K562 (cell line): Measurements from ENCODE around the gene MAPK4. TPM values are rescaled to one million over a fixed set of nuclear protein-coding genes. Genes with fewer than 3 reads are reported as not detected.

Experiments used
- ATAC-seq: fragments of 200-7000 bp; cut with Tn5 transposase; 3 replicates; pipeline ENCODE4 v1.9.1; 2020; ENCODE audit warnings: moderate library complexity
- BruUV-seq: library from RNA; stranded (reverse); fragments of 400-500 nt; replicated peaks from 2 replicates; lab custom pipeline; 2021; lab: Mats Ljungman, UMichigan
- CTCF ChIA-PET: fragments of 300-600 bp; formaldehyde crosslinking; extraction: SDS; loops from one replicate; lab custom pipeline; 2021; ENCODE audit warnings: low intra/inter-chr PET ratio; lab: Yijun Ruan, JAX
- POLR2A ChIA-PET: fragments of 300-600, 350-650 bp; sonication (Branson Sonifier 250); formaldehyde crosslinking; extraction: SDS; loops from one replicate; lab custom pipeline; 2021; ENCODE audit warnings: antibody characterized with exemption, inconsistent platforms; lab: Yijun Ruan, JAX
- DNase-seq, 4 experiments: peaks; one replicate each; pipeline versions ENCODE4 v3.0.0 to v3.0.0-alpha.2; 2011 to 2018; ENCODE audit warnings: low spot score in 3 of 4, mixed read lengths in 3 of 4; ENCODE audit errors: extremely low read depth in 1 of 4
- FAIRE-seq: peaks from 2 replicates; lab custom pipeline; 2011; peaks lifted over from hg19 to GRCh38; lab: Jason Lieb, UNC
- H2AFZ ChIP-seq: 2 replicates; pipeline ENCODE4 v1.6.0; 2011; ENCODE audit warnings: low read depth, low read length, control low read depth, inconsistent platforms
- H3K27ac ChIP-seq: fragments of 200-600 bp; 3 replicates; pipeline ENCODE4 v1.8.0; 2011; ENCODE audit warnings: low read depth, mild to moderate bottlenecking, control low read depth, inconsistent platforms, low read length, moderate library complexity, mixed read lengths; ENCODE audit errors: extremely low read depth
- H3K27me3 ChIP-seq, 2 experiments: fragments of 300-600 bp in 1 of 2; 2 replicates in 1 of 2; 3 replicates in 1 of 2; pipeline versions ENCODE4 v1.6.0 to v1.8.0; 2011; ENCODE audit warnings: inconsistent platforms in 2 of 2, low read length in 2 of 2, mild to moderate bottlenecking in 1 of 2, mixed read lengths in 1 of 2, moderate library complexity in 1 of 2; ENCODE audit not compliant: control insufficient read depth in 2 of 2, insufficient read depth in 2 of 2
- H3K36me3 ChIP-seq: fragments of 300-600 bp; 3 replicates; pipeline ENCODE4 v1.8.0; 2011; ENCODE audit warnings: mild to moderate bottlenecking, low read length, inconsistent platforms; ENCODE audit not compliant: control insufficient read depth, insufficient read depth
- H3K4me1 ChIP-seq, 2 experiments: fragments of 200-600 bp in 1 of 2; replicated peaks in 1 of 2; 2 replicates in 1 of 2; 3 replicates in 1 of 2; pipeline versions ENCODE4 v1.5.1 to v1.8.0; 2011; ENCODE audit warnings: inconsistent platforms in 2 of 2, low read length in 2 of 2, mild to moderate bottlenecking in 1 of 2, mixed read lengths in 1 of 2, moderate library complexity in 1 of 2; ENCODE audit not compliant: control insufficient read depth in 2 of 2, insufficient read depth in 2 of 2
- H3K4me2 ChIP-seq: 2 replicates; pipeline ENCODE4 v1.6.1; 2011; ENCODE audit warnings: low read length, control low read depth, inconsistent platforms, mixed read lengths; ENCODE audit not compliant: insufficient read depth
- H3K4me3 ChIP-seq: fragments of 200-600 bp; sonication (generic), shearing (Covaris generic); 2 replicates; pipeline ENCODE4 v1.5.1; 2016; ENCODE audit warnings: control low read depth, inconsistent platforms
- H3K79me2 ChIP-seq: fragments of 200-600 bp; 3 replicates; pipeline ENCODE4 v1.8.0; 2011; ENCODE audit warnings: low read length, inconsistent platforms; ENCODE audit not compliant: control insufficient read depth, insufficient read depth
- H3K9ac ChIP-seq, 2 experiments: 2 replicates each; pipeline versions ENCODE4 v1.6.0 to v1.6.1; 2011; ENCODE audit warnings: low read depth in 2 of 2, low read length in 2 of 2, control low read depth in 1 of 2, inconsistent platforms in 1 of 2, mild to moderate bottlenecking in 1 of 2, mixed read lengths in 1 of 2; ENCODE audit not compliant: insufficient read depth in 1 of 2
- H3K9me1 ChIP-seq: one replicate; pipeline ENCODE4 v1.6.0; 2011; ENCODE audit warnings: inconsistent platforms, mild to moderate bottlenecking, low read length, moderate library complexity; ENCODE audit not compliant: control insufficient read depth, insufficient read depth
- H3K9me3 ChIP-seq: replicated peaks from 2 replicates; pipeline ENCODE4 v1.5.1; 2011; ENCODE audit warnings: low read depth, low read length, inconsistent platforms; ENCODE audit not compliant: control insufficient read depth, insufficient read depth
- H4K20me1 ChIP-seq: replicated peaks from 2 replicates; pipeline ENCODE4 v1.6.1; 2011; ENCODE audit warnings: low read length, inconsistent platforms, mixed read lengths; ENCODE audit not compliant: control insufficient read depth, insufficient read depth
- ARID2 ChIP-seq: fragments of 450-650 bp; IDR thresholded peaks from 2 replicates; pipeline ENCODE4 v1.6.1; 2017; ENCODE audit warnings: antibody characterized with exemption, mild to moderate bottlenecking
- BMI1 ChIP-seq: fragments of 150-350 bp; IDR thresholded peaks from 2 replicates; pipeline ENCODE4 v1.6.1; 2014; ENCODE audit warnings: low read length
- DLX4 ChIP-seq: fragments of 250-450 bp; sonication (Bioruptor Pico); IDR thresholded peaks from 2 replicates; pipeline ENCODE4 v1.6.1; 2021; ENCODE audit warnings: mild to moderate bottlenecking
- GTF3C2 ChIP-seq: IDR thresholded peaks from 3 replicates; pipeline ENCODE4 v1.6.1; 2011; ENCODE audit warnings: borderline replicate concordance, mild to moderate bottlenecking, moderate library complexity; ENCODE audit not compliant: insufficient read length; ENCODE audit errors: extremely low read depth
- MITF ChIP-seq: IDR thresholded peaks from 2 replicates; pipeline ENCODE4 v1.6.1; 2014; ENCODE audit warnings: antibody characterized with exemption
- RBM25 ChIP-seq: fragments of 200-400 bp; formaldehyde crosslinking; IDR thresholded peaks from 2 replicates; pipeline ENCODE4 v1.6.1; 2018; ENCODE audit warnings: low read length, low read depth, moderate library complexity; ENCODE audit not compliant: severe bottlenecking
- SMARCE1 ChIP-seq: fragments of 450-650 bp; IDR thresholded peaks from 2 replicates; pipeline ENCODE4 v1.7.1; 2016; ENCODE audit warnings: mild to moderate bottlenecking
- SNRNP70 ChIP-seq: fragments of 200-400 bp; formaldehyde crosslinking; optimal IDR thresholded peaks from 2 replicates; pipeline ENCODE3; 2017; ENCODE audit warnings: low read depth, low read length
- SREBF2 ChIP-seq: sonication (generic); formaldehyde crosslinking; IDR thresholded peaks from 2 replicates; pipeline ENCODE4 v1.4.0; 2020; ENCODE audit warnings: mild to moderate bottlenecking, missing genetic modification reagents
- TRIM24 ChIP-seq, 2 experiments: fragments of 450-650 bp; IDR thresholded peaks; 2 replicates each; pipeline ENCODE4 v1.6.1; 2016
- ZNF354B ChIP-seq: fragments of 250-450 bp; sonication (Bioruptor Pico); IDR thresholded peaks from 2 replicates; pipeline ENCODE4 v1.4.0; 2020
- ZNF583 ChIP-seq: fragments of 250-450 bp; sonication (Bioruptor Pico); IDR thresholded peaks from 2 replicates; pipeline ENCODE4 v1.4.0; 2020
- WGBS: fragments of 100-300 bp; shearing (Covaris generic); methylation state at CpG from one replicate; pipeline ENCODE4 v1.1.6; 2016; ENCODE audit warnings: low coverage, mixed read lengths; ENCODE audit not compliant: insufficient coverage; ENCODE audit errors: missing lambda C conversion rate; 5-methylcytosine and 5-hydroxymethylcytosine counted together
- in situ Hi-C: fragments of 300-500 bp; cut with MboI; formaldehyde crosslinking; loops from 4 replicates; pipeline ENCODE4 v1.15.0; 2018; ENCODE audit warnings: inconsistent platforms, mixed read lengths
- intact Hi-C: fragments of 100-400 bp; cut with micrococcal nuclease; formaldehyde crosslinking; loops from 2 replicates; pipeline ENCODE4 v1.14.2; 2022
- polyA plus RNA-seq, 8 experiments: library from polyadenylated mRNA; depleted of rRNA in 4 of 8; stranded (reverse) in 5 of 8; unstranded in 3 of 8; fragments of >200 nt; fragmentation: Nextera tagmentation in 2 of 8; fragmentation: Illumina TruSeq in 1 of 8; extraction: Ambion mirVana in 2 of 8; extraction: Trizol in 1 of 8; gene quantifications; 2 replicates each; pipeline versions ENCODE4 v1.2.1 to v1.2.3, GENCODE V29; 2011 to 2014; ENCODE audit warnings: inconsistent platforms in 1 of 8, missing spikeins in 1 of 8
- total RNA-seq, 7 experiments: library from RNA; depleted of rRNA in 6 of 7; stranded (reverse); fragments of >200 nt in 6 of 7; fragmentation: Illumina TruSeq in 2 of 7; extraction: Trizol in 2 of 7; gene quantifications; 2 replicates each; pipeline versions ENCODE4 v1.2.1 to v1.2.3, GENCODE V29; 2011 to 2021; ENCODE audit warnings: low replicate concordance in 1 of 7
- TF ChIP-seq, protein P1 (sequence below): fragments of 450-650 bp; IDR thresholded peaks from 2 replicates; pipeline ENCODE4 v1.6.1; 2018; ENCODE audit warnings: mild to moderate bottlenecking, low read depth; ENCODE audit not compliant: partially characterized antibody
- TF ChIP-seq, protein P2 (sequence below): fragments of 450-650 bp; formaldehyde crosslinking; IDR thresholded peaks from 2 replicates; pipeline ENCODE4 v1.4.0; 2022; ENCODE audit warnings: missing genetic modification characterization

The MAPK4 gene
- total and polyA plus RNA-seq, 9 of the 15 experiments (the other 6 are each of a cell fraction or from before 2014, with no cell fraction given): not detected

- CTCF ChIA-PET: no interaction called here
- Histone ChIP-seq H3K4me2 (no peak overlapping the region), H4K20me1 (no peaks in the 10 kb centered on the region), H3K4me3 (no peak overlapping the region), H3K36me3 (no peaks in the 10 kb centered on the region), H2AFZ (no peak overlapping the region), H3K27ac (no peak overlapping the region)
- no peak for DNase-seq
- intact Hi-C loops: no loop called here
- BruUV-seq: no TSS peak
- no peak for TF ChIP-seq SREBF2
- no peak for TF ChIP-seq SNRNP70
- TF ChIP-seq ARID2: no peak
- TF ChIP-seq BMI1: no peak
- no peak for TF ChIP-seq MITF
- TF ChIP-seq ZNF583 (CRISPR knock-in tag): no peak
- TF ChIP-seq RBM25: no peak
- TF ChIP-seq GTF3C2: no peak
- no peak for TF ChIP-seq SMARCE1
- TF ChIP-seq DLX4 (CRISPR knock-in tag): no peak
- no peak for TF ChIP-seq TRIM24 (IDR thresholded peaks at IDR 0.05)
- TF ChIP-seq, protein P1, sequence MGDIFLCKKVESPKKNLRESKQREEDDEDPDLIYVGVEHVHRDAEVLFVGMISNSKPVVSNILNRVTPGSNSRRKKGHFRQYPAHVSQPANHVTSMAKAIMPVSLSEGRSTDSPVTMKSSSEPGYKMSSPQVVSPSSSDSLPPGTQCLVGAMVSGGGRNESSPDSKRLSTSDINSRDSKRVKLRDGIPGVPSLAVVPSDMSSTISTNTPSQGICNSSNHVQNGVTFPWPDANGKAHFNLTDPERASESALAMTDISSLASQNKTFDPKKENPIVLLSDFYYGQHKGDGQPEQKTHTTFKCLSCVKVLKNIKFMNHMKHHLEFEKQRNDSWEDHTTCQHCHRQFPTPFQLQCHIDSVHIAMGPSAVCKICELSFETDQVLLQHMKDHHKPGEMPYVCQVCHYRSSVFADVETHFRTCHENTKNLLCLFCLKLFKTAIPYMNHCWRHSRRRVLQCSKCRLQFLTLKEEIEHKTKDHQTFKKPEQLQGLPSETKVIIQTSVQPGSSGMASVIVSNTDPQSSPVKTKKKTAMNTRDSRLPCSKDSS: no peak
- TF ChIP-seq, protein P2, sequence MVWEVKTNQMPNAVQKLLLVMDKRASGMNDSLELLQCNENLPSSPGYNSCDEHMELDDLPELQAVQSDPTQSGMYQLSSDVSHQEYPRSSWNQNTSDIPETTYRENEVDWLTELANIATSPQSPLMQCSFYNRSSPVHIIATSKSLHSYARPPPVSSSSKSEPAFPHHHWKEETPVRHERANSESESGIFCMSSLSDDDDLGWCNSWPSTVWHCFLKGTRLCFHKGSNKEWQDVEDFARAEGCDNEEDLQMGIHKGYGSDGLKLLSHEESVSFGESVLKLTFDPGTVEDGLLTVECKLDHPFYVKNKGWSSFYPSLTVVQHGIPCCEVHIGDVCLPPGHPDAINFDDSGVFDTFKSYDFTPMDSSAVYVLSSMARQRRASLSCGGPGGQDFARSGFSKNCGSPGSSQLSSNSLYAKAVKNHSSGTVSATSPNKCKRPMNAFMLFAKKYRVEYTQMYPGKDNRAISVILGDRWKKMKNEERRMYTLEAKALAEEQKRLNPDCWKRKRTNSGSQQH: no peak
- TF ChIP-seq ZNF354B (CRISPR knock-in tag): no peak
- TF ChIP-seq, all 486 proteins: peak for 0
- in situ Hi-C loops: no loop called here
- Histone ChIP-seq H3K9ac (no peak overlapping the region), H3K4me1 (no peaks in the 10 kb centered on the region), H3K79me2 (no peaks in the 10 kb centered on the region), H3K27me3 (no peaks in the 10 kb centered on the region; a peak in 1 of 5 replicates), H3K9me1 (no peaks in the 10 kb centered on the region), H3K9me3 (no peaks in the 10 kb centered on the region)
- ATAC-seq (no peak), FAIRE-seq (no peak)
- 5% methylated on average over 6 of the region's 7 CpGs for WGBS
- POLR2A ChIA-PET: no interaction called here
Measured at GRCh38 chr18:50622865-50623393, 63.0 kb downstream of the MAPK4 start.
